Ovary (tissue), 3 donors: ENCODE measurements around the gene SEC23A.

Experiments used
- POLR2A ChIP-seq: fragments of 450-650 bp; IDR thresholded peaks from one replicate; pipeline ENCODE4 v1.6.1; 2017; ENCODE audit warnings: antibody characterized with exemption, mild to moderate bottlenecking, moderate library complexity
- TF ChIP-seq, protein P1 (sequence below), 3 donors: fragments of 450-650 bp in 2 of 3; fragments of 200-600 bp in 1 of 3; IDR thresholded peaks; one replicate each; pipeline versions ENCODE4 v1.5.1 to v1.8.0; 2016 to 2022; ENCODE audit warnings: antibody characterized with exemption in 3 of 3, mild to moderate bottlenecking in 1 of 3
- donor health status: DM: no; HTN: no; CAD: no.

GRCh38 chr14:39040529-39040928 is 62.5 kb downstream of the SEC23A start:
- TF ChIP-seq, protein P1, sequence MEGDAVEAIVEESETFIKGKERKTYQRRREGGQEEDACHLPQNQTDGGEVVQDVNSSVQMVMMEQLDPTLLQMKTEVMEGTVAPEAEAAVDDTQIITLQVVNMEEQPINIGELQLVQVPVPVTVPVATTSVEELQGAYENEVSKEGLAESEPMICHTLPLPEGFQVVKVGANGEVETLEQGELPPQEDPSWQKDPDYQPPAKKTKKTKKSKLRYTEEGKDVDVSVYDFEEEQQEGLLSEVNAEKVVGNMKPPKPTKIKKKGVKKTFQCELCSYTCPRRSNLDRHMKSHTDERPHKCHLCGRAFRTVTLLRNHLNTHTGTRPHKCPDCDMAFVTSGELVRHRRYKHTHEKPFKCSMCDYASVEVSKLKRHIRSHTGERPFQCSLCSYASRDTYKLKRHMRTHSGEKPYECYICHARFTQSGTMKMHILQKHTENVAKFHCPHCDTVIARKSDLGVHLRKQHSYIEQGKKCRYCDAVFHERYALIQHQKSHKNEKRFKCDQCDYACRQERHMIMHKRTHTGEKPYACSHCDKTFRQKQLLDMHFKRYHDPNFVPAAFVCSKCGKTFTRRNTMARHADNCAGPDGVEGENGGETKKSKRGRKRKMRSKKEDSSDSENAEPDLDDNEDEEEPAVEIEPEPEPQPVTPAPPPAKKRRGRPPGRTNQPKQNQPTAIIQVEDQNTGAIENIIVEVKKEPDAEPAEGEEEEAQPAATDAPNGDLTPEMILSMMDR (IDR thresholded peaks at IDR 0.05), result no peak
- no peak for TF ChIP-seq POLR2A
